HuH-7.5 (cell line): ENCODE measurements around the gene DCST2.
A peak's percentile ranks its signal among the peaks of the same experiment; 100 is the strongest.

Experiments
- DNase-seq: peaks from one replicate; pipeline ENCODE4 v3.0.0; 2011; ENCODE audit warnings: low spot score

DCST2 gene

DNA sequence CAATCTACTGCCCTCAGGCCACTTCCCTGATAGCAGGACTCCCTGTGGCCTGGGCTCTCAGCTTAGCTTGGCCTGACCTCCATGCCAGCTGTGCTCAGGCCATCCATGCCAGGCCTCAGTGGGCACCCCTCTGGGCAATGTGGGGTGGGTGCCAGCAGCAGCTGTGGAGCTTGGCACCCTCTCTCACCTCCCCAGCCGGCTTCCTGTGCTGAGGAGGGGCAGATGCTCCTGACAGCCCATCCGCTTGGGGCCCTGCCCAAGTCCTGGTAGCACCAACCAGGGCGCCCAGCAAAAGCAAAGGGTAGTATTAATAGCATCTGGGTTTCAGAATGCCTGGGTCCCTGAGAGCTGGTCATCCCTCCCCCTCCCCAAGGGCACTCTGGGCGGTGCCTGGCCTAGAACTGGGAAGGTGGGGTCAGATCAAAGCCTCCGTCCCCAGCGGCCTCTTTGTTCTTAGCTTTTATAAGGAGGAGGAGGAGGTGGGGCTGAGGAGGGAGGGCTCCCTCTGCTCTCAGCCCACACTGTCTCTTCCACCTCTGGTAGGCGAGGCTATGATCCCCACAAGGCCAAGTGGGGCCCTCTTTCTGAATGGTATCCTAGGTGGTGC, 36.1 kb upstream of the DCST2 start:
- no peak for DNase-seq

DNA sequence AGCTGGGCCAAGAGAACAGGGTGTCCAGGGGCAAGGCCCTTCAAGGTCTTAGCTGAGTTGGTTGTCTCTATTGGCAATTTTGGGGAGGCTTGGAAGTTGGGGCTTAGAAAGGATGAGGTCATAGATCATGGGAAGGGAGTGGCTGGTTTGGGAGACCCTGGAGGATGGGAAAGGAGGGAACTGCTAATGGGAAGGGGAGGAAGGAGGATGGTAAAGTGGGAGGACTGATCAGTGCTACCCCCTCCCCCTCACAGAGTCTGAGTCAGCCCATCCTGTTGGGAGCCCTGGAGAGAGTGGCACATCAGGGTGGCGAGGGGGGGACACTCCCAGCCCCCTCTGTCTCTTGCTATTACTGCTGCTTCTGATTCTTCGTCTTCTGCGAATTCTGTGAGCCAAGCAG, 35.0 kb upstream of the DCST2 start:
- DNase-seq, result no peak

DNA sequence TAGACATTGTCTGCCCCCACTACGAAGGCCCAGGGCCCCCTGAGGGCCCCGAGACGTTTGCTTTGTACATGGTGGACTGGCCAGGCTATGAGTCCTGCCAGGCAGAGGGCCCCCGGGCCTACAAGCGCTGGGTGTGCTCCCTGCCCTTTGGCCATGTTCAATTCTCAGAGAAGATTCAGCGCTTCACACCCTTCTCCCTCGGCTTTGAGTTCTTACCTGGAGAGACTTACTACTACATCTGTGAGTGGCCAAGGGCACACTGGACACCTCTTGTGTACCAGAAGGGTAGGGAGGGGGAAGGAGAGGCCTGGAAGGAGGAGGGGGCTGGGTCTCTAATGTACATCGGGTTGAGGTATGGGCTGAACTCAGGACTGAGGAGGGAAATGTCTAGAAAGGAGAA, 33.2 kb upstream of the DCST2 start:
- no peak for DNase-seq

DNA sequence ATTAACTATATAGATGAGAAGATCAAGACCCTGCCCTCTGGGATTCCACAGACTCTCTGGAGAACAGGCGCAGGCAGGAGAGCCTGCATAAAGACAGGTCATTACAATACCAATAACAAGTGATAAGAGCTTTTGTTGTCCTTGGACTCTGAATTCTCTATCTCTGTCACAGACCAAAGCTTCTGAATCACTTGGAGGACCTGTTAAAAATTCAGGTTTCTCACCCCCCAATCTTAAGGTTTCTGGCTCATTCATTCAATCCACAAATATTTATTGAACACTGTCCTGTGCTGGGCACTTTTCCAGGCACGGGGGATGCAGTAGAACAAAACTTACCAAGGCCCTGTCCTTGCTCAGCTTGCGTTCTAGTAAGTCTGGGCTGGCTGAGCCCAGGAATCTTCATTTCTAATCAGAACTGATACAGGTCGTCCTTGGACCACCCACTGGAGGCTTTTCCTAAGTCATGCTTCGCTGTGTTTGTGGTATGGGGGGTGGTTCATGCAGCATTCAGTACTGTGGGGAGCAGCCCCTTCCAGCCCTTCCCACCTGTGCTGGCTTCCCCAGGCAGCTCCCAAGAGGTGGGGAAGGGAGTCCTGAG, 31.4 kb upstream of the DCST2 start:
- DNase-seq, result no peak

- peak; percentile 81 for DNase-seq
Observed at GRCh38 chr1:155064111-155064831, 30.7 kb upstream of the DCST2 start.

DNA sequence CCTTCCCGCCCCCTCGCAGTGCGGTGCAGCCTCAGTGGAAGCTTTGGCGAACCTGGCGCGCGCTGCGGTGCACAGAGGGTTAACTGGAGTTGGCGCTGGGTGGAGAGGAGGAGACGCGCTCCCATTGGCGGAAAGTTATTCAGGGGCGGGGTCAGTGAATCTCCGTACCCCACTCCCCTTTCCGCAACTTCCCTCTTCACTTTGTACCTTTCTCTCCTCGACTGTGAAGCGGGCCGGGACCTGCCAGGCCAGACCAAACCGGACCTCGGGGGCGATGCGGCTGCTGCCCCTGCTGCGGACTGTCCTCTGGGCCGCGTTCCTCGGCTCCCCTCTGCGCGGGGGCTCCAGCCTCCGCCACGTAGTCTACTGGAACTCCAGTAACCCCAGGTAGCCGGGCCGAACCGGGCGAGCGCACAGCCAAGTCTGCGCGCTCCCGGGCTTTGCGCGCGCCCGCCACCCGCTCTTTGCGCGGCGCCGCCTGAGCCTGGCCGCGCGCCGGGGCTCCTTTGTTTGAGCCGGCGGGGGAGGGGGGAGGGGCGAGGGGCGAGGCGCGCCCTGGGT, 30.0 kb upstream of the DCST2 start, which contains the start of gene EFNA4:
Gene EFNA4 (plus strand): TSS at position 191 of the 561 bp plus-strand sequence. CDS start 84 bp downstream, at position 275.
- DNase-seq, result peak; percentile 98

DNA sequence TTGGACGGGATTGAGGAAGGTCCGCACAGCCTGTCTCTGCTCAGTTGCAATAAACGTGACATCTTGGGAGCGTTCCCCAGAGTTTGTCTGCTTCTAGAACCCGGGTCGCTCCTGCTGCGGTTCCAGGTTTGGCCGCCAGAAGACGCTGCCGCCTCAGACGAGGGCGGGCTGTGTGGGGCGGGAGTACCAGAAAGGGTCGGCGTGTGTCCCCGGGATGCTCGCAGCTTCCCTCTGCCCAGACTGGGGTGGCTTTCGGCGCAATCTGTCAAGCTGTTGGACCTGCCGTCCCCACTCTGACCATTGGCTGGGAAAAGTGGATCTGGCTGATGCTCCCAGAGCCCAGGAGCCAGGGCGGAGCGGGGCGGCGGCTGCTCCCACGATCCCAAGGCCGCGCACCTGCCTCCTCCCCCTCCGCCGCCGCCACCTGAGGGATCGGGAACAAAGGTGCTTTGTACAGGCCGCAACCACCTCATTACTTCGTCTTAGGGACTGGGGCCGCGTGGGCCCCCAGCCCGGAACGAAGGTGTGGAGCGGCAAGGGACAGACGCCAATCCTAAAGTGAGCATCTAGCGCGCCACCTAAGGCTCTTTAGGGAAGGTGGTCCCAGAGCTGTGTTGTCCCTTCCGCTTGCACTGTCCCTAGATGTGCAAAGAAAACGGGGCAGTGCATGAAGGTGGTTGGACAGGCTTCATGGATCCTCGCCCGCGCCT, 29.3 kb upstream of the DCST2 start:
- DNase-seq, result peak; percentile 94

- DNase-seq, result peak; percentile 80
Observed at GRCh38 chr1:155062151-155062686, 28.6 kb upstream of the DCST2 start.

DNA sequence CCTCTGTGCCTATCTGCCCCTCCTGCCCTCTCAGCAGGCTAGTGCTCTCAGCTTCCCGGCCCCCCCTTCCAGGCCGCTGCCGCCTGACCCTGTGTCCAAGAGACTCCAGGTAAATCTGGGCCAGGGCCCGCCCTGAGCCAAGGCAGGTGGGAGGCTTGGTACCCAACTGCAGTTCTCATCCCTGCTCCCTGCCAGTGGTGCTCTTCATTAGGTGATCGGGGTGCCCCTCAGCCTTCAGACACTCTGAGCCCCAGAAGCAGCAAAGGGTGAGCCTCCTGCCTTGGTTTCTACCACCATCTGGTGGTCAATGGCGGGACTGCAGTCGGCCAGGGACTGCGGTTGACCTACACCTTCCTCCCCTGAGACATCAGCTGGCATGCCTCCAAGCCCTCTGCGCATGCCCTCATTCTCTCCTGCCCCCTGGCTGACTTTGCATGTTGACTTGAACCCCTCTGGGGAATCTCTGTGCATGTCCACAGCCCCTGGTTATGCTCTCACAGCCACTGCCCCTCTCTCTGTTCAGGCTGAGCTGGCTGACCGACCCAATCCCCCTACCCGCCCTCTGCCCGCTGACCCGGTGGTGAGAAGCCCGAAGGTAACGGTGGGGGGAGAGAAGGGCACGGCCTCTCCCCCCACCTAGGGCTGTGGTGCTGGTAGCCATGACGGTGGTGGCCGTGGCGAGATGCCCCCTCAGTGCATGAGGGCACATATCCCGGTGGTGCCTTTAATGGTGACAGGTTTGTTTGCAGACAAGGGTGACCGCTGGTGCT, 28.0 kb upstream of the DCST2 start:
- DNase-seq, result peak; percentile 97

DNA sequence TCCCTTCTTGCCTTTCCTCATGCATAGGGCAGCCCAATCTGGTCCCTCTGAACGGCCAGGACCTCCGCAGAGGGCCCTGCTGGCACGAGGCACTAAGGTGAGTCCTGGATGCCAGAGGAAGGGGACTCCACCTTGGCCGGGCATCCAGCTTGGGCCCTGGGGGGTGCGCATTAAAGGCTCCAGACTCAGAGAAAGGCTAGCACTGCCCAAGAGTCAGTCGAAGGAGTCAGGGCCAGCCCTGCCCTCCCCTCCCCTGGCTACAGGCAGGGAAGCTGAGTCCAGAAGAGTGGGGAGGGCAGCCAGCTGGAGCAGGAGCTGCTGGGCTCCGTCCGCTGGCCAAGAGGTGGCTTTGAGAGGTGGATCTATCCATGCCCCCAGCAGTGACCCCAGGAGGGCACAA, 27.2 kb upstream of the DCST2 start:
- no peak for DNase-seq

GRCh38 chr1:155057788-155058211, 24.2 kb upstream of the DCST2 start:
- no peak for DNase-seq

GRCh38 chr1:155057104-155057503, 23.5 kb upstream of the DCST2 start:
- no peak for DNase-seq

DNA sequence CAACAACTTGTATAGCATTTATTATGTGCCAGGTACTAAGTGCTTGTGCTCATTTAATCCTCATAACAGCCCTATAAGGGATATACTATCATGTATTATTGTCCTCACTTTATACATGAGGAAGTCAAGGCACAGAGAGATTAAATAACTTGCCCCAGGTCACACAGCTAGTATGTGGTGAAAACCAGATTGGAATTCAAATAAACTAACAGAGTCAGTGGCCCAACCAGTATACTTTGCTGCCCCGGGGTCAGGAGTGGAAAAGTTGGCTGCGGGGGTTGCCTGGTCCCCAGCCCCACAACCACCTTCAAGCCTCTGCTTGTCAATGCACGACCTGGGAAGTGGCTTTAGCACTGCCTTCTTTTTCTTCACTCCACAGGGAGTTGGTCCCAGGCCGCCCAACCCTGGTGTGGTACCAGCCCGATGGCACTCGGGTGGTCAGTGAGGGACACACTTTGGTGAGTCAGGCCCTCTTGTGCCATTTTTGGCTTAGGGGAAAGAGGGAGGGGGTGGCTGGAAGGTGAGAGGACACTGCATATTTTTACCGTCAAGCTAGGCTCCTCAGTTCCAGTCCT, 20.0 kb upstream of the DCST2 start:
- no peak for DNase-seq

DNA sequence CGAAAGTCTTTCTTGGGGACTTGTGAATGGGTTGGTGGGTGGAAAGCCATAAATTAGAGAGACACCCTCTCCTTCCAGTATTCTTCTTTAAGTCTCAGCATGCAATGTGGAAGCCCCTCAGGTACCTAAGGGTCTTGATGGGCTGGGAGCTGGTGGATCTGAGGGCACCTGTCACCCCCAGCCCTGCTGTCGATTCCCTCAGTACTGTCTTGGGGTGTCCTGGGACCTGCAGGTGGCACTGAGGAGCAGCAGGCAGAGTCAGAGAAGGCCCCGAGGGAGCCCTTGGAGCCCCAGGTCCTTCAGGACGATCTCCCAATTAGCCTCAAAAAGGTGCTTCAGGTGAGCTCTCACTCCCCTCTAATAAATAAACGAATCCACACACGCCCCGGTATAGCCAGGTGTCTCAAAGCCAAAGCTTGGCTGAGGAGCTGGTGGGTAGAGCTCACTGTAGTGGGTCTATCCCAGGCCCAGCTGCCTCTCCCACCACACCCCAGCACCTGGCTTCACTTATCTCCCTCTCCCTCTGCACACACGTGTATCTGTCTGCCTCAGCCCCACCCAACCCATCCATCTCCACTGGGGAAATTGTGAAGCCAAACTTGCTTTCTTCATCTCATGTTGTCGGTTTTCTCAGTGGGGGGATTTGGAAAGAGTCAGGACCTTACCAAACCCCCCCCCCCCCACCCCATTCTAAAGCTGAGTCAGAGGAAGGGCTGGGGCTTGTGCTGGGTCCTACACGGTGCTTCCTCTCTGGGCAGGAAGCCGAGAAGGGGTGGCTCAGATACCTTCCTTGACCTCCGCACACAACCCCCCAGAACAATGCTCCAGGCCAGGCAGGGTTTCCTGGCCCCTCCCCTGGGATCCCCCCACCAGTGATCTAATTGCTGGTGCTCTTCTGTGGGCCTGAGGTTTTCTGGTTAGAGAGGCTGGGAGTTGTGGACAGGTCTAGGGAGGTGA, 19.1 kb upstream of the DCST2 start:
- peak; percentile 39 for DNase-seq

DNA sequence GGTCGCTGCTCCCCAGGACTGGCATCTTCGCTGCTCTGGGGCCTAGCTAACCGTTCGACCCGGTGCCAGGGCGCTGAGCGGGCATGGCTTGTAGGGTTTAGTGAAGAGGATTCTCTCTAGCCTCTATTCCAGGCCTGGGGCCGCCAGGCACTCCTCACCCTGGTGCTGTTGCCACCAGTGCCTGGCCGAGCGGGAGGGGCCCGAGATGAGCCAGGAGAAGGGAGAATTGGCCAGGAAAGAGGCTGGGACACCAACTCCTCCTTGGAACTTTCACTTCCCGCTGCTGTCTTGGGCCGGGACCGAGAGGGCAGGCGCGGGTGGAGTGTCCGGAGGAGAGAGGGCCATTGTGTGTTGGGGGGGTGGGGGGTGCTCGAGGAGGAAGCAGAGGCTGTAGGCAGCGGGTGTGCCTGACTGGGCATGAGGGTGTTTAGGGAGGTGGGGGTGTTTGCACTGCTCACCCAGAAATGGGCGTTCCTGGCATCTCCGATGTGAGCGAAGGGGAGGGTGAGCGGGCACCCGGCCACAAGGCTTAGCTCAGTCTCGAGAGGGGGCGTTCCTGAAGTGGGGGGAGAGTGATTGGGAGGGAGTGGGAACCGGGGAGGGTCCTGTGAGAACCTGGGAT, 18.3 kb upstream of the DCST2 start:
- peak; percentile 63 for DNase-seq

DNA sequence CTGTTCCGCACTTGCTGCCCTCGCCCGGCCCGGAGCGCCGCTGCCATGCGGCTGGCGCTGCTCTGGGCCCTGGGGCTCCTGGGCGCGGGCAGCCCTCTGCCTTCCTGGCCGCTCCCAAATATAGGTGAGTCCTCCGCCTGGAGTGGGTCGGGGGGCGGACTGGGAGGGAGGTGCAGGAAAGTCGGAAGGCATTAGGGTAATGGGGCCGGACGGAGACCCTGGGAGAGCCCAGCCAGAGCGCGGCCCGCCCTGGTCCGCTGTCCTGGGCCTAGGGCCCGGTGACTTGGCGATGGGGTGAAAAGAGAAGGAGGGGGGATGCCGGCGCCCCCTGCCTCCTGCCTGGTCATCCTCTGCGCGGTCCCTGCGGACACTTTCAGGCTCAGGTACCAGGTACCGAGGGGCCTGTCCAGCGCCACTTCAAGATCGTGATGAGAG, 17.8 kb upstream of the DCST2 start:
- no peak for DNase-seq

DNA sequence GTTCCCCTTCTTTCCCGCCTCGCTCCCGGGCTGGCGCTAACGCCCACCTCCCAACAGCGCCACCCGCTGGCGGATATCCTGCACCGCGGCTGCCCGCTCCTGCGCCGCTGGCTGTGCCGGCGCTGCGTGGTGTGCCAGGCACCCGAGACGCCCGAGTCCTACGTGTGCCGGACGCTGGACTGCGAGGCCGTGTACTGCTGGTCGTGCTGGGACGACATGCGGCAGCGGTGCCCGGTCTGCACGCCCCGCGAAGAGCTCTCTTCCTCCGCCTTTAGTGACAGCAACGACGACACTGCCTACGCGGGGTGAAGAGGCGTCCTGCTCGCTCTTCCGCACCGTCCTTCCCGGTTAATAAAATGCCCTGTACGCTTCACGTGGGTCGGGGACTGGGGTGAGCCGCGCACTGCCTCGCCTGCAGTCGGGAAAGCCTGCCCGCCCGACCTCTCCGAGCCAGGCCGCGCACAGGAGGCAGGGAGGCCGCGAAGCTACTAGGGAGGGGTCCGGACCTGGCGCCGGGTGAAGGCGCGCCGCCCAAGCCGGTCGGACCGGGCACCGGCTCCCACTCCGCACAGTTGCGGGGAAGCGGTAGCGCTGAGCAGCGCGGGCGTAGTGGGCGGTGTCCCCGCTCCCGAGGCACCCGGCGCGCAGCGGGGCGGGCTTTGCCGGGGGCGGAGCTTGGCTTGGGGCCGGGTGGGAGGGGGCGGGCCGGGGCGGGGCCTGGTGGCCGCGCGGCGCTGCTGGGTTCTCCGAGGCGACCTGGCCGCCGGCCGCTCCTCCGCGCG, 17.2 kb upstream of the DCST2 start, which contains the start of gene ADAM15:
Gene ADAM15 (plus strand): TSS at position 757 of the 782 bp plus-strand sequence. CDS start 71 bp downstream, outside the sequence.
- DNase-seq, result peak; percentile 97
